Activated naive CD4-positive, alpha-beta T cell treated with Interleukin-2 at 50 U/mL for 16 hours (primary cell): Measurements from ENCODE around the gene TOM1L2.
A peak's percentile ranks its signal among the peaks of the same experiment; 100 is the strongest.

Source experiments
- DNase-seq: peaks from one replicate; pipeline ENCODE4 v3.0.0-alpha.2; 2020

The TOM1L2 gene

DNA sequence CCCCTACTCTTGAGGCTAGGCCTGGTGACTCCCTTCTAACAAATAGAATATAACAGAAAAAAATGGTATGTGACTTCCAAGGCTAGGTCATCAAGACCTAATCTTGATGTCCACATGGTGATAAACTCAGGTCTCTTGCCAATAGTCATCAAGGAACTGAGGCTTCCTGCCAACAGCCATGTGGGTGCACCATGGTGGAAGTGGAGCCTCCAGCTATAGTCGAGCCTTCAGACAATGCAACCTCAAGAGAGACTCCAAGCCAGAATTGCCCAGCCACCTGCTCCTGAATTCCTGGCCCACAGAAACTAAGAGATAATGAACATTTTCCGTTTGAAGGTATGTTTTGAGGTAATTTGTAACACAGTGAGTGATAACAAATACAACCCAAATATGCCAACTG lies 79.5 kb downstream of the TOM1L2 start:
- DNase-seq: no peak

DNA sequence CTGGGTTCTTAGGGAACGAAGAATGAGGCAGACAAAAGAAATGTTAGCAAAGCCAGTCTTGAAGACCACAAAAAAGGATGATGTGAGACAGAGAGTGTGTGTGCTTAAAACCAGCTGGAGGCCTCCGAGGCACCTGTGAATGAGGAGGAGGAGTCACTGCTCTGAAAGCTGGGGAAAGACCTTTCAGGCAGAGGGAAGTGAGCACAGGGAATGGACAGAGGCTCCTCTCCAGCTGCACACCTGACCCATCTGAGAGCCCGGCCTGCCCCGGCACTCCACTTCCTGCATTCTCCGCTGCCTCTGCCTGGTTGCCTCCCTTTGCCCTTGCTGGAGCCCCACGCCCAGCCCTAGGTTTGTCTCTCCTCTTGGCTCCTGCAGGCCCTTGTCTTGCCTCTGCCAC lies 80.2 kb downstream of the TOM1L2 start:
- DNase-seq: no peak

DNA sequence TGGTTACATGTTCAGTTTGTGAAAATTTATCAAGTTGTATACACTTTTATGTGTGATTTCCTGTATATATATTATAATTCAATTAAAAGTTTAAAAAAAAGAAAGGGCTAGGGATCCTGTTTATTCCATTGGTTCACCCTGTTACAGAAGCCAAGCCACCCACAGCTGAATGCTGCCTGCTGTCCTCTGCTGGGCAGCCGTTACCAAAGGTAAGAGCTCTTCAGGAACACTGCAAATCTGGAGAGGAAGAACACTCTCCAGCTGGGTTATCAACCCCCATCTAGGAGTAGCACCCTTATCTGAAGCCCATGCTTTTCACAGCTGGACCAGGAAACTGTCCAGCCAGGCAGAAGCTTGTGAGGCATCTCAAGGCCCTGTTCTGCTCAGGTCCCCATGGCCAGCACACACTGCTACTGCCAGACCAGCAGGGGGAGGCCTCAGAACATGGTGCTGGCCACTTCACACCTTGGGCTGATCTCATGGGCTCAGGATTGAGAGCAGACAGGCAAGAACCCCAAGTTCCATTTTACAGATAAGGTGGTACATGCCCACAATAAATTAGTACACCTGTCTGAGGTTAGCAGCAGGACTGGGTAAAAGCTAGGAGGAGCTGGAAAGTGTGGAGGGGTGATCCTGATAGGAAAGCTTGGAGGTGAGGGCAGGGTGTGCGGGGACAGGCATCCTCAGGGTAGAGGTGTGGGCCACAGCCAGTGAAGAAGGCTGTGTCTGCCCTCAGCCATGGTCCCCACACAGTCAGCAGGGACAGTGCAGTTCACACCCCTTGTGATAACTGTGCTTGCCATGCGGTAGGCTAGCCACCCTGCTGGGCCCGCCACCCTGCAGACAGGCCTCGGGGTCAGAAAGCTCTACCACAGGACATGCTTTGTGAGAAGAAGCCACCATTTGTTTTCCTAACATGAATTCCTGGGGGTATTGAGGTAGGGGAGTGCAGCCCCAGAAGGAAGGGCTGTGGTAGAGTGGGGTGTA lies 81.1 kb downstream of the TOM1L2 start:
- peak; percentile 35 for DNase-seq

DNA sequence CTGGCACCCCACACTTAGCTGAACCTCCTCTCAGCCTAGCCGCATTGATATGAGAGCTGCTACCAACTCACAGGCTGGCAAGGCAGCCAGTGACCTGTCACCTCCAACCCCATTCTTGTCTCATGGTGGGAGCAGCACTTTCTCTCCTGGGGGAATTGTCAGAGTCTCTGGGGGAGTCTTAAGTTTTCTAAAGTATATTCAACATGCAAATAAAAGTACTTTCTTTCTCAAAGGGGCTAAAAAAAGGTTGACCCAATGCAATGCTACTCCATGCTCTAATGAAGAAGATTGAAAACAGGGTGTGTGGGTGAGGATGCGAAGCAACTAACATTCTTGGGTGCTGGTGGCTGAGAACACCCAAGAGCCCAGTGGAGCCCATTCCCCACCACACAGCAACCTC lies 82.3 kb downstream of the TOM1L2 start:
- no peak for DNase-seq

DNA sequence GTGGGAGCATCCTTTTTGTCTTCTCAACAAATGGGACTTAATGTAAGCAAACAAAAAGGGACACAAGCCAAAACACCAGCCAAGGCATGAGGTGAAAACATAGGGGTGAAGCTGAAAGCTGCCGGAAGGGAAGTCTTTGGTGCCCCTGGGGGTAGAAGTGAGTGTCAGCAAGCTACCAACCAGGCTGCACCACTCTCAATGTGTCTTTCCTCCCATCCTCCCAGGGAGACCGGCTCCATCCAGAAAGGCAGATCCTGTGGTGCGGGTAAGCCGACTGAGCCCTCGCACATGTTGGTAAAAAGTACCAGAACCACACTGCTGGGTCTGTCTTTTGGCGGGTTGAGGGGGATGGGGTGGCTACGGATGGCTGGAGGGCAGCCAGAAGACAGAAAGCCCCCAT lies 83.4 kb downstream of the TOM1L2 start:
- no peak for DNase-seq

DNA sequence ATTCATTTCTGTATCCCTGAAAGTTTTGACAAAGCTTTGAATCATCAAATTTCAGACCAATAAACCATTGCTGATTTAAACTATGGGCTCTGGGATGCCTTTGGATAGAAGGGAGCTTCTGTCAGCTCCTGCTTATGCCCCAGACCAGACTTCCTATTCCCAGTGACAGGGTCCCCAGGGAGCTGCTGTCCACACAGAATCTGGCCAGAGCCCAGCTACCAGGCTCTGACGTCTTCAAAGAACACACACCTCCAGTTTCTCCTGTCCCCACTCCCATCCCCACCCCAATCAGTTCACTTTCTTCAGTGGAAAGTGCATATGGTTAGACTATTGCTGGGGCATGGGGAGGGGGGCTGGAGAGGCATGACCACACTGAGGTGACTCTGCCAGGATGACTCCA lies 83.8 kb downstream of the TOM1L2 start:
- no peak for DNase-seq

DNA sequence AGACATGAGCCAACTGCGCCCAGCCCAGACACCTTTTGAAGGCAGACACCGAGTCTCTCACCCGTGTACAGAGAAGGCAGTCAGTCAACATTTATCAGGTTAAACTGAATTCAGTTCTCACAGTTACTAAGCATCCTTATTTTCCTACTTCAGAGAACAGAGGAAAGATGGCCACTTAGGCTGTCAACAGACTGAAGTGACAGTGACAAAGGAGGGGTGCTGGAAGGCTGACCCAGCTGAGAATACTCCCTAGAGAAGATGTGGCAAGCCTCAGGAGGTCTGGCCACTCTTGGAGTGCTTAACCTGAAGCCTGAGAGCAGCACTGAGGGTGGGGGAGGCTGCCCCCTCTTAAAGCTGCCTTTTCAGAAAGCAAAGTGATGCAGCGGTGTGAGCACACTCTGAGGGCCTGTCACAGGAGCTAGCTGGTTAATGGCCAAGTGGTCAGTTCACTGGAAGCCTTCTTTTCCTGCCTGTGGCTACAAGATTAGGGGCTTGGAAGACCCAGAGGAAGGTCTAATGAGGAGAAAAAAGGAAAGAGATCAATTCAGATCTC lies 84.4 kb downstream of the TOM1L2 start:
- no peak for DNase-seq

DNA sequence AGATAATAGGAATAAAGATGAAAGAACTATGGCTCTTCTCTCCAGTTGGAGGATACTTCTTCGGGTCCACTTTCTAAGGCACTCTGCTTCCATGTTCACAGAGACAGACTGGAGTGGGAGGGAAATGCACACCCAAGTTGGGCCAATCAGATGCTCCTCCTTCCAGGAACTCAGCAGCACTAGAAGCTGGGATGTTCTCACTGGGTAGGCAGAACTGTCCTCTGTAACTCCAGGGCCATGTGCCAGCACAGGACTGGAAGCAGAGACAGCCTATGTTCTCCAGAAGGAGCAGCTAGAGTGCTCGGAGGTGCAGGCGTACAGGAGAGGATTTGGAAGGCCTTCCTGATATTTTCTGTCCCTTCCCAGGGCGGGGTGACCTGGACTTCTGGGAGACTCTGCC lies 85.5 kb downstream of the TOM1L2 start:
- no peak for DNase-seq

DNA sequence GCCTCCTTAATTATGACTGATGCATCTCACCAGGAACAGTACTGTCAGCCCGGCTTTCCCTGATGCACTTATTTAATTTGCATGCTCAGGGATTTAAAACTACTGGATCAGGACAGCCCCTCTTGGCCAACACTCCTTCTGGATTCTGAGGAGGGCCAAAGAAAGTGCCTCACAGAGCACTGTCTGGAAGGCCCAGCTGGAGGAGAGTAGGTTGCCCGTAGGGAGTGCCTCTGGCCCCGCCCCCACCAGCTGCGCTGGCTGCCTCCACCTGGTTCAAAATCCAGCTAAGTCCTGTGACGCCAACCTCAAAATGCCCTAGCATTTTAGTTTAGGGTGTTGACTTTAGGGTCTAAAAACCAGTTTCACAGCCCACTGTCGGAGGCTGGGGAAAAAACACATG lies 86.0 kb downstream of the TOM1L2 start:
- no peak for DNase-seq

DNA sequence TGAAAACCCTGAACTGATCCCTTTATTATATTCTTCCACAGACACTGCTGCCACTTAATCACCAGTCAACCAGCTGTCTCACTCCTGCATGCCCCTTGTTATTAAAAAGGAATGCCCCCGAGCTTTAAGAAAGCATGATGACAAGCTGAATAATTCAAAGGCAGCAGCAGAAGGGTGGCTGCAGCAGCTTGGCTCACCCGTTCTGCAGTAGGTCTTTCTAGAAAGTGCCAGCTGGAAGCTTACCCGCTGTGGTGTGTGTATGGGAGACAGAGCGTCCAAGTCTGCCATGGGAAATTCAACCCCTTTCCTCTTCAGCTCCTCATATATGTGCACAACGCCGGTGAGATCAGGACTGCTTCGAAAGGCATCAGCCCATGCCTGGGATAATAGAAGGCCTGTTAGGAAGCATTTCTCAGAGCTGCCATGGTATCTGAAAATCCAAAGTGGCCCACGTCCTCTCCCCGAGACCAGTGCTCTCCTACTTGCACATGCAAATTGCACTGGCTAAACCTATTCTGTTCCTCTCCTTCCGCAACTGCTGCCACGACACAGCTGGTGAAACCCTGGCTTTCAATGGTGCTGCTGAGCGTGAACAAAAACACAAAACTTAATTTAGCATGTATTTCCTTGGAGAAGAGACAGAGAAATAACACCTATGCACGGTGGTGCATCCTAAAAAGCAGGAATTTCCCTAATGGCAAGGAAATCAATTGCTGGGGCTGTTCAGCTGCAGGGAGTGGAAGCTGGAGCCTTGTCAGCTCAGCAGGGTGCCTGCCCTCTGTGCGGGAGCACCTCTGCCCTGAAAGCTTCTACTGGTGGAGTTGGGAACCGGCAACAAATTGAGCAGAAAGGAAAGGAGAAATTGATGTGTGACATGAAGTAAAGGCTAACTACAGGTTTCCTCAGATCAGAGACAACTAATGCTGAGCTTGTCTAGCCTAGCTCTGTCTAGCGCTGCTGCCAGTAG lies 87.5 kb downstream of the TOM1L2 start:
- no peak for DNase-seq

DNA sequence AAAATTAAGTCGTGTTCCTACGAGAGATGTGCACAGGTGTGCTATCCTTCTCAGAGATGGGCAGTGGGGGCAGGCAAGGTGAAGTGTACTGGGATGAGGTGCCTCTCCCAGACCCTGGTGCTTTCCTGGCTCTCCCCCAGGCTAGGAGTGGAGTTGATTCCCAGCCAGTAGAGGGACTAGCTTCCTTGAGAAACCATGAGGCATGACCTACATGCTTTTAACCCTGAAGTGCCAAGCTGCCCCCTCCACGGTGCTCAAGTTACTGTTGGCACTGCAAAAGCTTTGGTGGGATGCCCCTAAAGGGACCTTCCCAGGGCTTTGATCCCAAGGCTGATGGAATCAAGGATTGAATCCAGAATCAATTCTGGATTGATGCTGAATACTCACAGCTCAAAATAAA lies 88.4 kb downstream of the TOM1L2 start:
- no peak for DNase-seq

DNA sequence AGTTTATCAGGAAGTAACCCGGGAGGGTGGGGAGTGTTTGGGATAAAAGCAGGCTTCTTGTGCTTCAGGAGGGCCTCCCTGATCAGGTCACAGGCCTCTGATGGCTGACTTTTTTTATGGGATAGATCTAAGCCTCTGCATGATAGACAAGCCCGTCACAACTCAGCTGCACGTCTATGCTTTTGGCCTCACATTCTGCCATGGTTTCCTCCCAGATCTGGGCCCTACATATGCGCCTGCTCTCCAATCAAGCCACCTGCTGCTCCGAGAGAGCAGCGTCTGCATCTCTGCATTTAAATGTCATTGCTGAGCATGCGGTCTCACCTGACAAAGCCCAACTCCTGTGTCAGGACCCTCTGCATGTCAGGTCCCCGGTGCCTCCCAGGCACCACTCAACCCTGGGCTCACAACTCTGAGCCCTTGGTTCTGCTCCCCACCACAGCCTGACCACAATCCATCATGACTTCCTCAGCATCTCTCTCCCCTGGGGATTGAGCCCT lies 90.1 kb downstream of the TOM1L2 start:
- DNase-seq: no peak

DNA sequence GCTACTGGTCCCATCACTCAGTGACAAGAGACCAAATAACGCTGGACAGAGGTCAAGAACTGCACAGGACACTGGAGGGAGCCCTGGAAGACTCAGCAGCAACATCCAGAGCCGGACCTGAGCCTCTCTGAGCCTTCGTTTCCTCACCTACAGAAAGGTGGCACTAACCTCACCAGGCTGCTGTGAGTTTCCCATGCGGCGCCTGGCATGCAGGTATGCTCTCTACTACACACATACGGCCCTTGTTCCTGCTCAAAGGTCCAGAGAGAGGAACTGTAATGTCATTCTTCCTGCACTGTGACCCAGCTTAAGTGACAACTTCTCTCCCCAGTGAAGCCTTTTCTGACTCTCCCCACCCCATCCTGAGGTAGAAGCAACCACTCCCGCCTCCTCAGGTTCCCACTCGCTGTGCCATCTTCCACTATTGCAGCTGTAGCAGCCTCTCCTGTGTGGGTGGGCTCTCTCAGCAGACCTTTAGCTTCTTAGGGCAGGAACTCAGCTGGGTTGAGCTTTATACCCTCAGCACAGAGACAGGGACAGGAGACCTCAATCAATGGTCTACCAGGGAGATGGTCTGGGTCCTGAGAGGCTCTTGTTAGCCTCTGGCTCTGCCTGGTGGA lies 91.5 kb downstream of the TOM1L2 start:
- no peak for DNase-seq

DNA sequence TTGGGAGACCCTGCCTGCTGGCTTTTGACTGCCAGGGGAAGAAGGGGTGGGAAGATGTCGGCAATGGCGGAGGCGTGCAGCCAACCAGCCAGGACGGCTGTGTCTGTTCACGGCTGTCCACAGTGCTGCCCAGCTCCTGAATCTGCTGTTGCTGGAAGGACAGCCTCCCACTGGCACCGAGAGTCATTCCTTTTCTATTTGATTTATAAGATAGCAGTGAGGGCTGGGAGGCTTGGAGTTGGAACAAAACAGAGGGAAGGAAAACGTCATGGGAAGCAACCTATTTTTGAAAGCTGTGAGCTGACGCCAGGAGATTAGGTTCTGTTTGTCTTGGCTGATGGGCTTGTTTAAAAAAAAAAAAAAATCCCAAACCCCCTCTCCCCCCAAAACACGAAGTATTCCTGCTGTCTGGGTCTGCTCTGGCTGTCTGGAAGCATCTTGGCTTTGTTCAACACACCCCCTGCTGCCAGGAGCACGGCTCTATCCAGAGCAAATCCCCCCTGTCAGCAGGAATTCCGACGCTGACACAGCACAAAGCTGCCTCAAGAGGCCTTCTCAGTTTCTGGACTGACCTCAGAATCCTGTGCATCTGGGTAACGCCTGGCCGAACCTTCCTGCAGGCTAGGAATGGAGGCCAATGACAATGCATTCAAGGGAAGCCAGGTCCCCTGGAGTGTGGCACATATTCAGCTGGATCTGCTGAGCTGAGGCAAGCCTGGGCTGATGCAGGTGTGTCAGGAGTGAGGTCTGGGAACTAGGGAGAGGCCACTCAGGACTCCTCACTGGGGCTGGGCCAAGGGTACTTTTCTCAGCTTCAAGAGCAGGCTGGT lies 94.5 kb downstream of the TOM1L2 start:
- DNase-seq: no peak

DNA sequence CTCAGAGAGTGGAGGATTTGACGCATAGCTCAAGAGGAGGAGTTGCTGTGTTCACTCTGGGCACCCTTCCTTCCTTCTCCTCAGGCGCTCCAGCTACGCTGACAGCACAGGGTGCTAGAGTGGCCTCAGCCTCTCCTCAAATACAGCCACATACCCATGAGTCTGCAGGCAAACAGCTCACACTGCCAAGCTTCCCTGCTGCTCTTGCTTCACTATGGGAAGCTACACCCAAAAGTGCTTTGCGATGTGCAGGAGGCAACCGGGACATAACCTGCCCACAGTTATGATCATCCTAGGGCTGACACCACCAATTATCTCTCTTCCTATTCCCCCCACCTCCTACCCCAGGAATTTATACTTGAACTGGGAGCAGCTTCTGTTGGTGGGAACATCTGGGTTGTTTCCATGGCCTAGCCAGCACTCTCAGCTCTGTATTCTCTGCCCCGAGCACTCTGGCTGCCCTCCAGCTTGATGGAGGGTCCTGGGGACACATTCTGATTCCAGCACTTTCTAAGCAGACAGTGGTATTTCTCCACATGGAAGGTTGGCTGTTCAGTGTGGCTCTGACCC lies 95.2 kb downstream of the TOM1L2 start:
- DNase-seq: no peak

DNA sequence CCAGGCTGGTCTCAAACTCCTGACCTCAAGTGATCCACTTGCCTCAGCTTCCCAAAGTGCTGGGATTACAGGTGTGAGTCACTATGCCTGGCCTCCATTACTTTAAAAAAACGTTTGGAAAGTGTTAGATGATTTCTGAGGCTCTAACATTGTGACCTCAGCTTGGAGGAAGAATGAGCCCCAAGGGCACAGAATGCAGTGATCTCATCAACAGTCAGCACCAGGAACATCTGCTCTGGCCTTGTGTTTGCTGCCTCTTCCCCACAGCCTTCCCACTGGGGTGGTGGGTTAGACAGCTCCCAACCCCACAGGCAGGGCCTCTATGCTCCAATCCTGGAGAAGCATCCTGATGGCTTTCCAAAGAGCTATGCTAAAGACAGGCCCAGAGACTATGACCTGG lies 97.7 kb downstream of the TOM1L2 start:
- DNase-seq: no peak

DNA sequence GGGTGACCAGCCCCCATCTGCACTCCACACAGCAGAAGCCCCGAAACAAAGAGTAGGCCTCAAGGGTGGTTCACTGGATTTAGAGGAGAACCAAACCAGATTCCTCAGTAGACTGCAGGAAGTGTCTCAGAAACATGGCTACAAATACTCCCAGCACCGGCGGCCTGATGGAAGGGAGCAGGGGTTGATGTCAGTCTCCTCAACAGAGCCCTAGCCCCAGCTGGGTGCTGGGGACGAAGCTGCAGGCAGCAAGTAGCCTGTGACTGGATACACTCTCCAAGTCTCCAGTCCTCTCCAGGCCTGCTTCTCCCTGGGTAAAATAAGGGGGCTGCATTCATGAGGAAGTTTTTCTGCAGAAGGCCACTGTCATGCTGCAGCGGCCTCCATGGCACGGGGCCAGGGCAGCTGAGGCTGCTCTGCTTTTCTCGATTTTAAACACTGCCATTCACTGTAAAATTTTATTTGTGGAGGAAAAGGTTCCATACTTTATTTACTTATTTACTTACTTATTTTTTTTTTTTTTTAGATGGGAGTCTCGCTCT lies 98.7 kb downstream of the TOM1L2 start:
- no peak for DNase-seq

DNA sequence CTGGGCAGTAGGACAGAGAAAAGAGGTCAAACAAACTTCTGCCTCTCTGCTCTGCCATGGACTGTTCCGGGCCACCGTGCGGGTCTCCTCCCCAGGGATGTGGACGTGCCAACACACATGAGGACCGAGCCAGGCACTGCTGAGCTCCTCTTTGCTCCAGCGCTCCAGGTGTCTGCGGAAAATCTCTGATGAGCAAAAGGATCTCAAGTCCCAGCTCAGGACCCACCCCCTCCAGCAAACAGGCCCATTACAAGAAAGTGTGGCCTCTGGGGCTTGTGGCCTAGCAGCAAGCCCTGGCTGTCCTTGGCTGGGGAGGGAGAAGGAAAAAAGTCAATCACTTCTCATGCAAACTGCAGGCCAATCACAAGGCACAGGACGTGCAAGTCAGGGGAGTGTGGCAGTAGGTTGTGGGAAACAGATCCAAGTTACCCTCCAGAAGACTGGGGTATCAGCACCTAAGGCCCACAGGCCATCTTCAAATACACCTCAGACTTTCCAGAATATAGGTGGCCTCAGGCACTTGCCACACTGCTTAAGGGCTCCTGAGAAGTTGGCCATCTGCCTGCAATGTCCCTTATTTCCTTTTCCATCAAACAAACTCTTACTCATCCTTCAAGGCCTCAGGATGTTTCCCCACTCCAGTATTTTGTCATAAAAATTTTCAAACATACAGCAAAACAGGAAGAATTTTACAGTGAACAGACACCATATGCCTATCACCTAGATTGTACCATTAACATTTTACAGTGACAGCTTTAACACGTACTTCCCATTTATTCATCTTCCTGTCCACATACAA lies 99.5 kb downstream of the TOM1L2 start:
- no peak for DNase-seq

DNA sequence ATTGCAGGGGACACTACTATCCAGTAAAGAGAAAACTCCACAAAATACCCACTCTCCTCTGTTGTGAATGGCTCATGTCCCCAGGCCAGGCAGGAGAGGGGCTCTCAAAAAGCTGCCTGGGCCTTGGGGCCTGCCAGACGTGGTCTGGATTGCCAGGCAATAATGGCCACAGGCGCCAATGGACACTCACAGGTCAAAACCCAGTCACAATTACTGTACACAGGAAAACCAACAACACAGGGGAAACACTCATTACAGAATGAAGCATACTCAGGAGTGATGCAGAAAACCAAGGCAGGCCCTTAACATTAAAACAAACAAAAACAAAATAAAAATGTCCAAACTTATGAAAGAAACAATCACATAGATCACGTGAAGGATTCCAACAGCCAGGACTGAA lies 100.3 kb downstream of the TOM1L2 start:
- no peak for DNase-seq

DNA sequence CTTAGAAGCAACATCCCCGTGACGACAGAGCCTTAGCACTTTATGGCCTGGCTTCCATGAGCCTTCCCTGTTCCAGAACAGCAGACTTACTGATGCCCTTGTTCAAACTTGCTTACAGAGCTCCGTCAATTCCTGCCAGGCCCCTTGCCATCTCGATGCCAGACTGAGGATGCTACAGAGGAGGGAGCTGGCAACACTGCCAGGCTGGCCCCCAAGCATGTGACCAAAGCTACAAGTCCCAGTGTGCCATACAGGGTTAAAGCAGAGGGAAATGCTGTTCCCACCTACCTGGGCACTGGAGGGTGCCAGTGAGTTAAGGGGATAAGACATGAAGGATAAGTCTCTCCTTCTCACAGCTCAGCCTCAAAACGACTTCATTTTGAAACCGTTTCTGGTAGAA lies 102.0 kb downstream of the TOM1L2 start:
- DNase-seq: no peak
